GM06990 (cell line): ENCODE measurements around the gene MRGPRG.

Source experiments
- DNase-seq: peaks from one replicate; pipeline ENCODE4 v3.0.0-alpha.2; 2011; ENCODE audit not compliant: insufficient read length; ENCODE audit errors: extremely low read depth
- H3K27me3 ChIP-seq: replicated peaks from 2 replicates; pipeline ENCODE4 v1.6.0; 2011; ENCODE audit warnings: low read length; ENCODE audit not compliant: control insufficient read depth, insufficient read depth
- H3K36me3 ChIP-seq: 2 replicates; pipeline ENCODE4 v1.5.1; 2011; ENCODE audit warnings: low read length; ENCODE audit not compliant: control insufficient read depth, insufficient read depth
- H3K4me3 ChIP-seq: replicated peaks from 2 replicates; pipeline ENCODE4 v1.5.1; 2011; ENCODE audit warnings: low read depth, mild to moderate bottlenecking, control low read depth, low read length
- TF ChIP-seq, protein P1 (sequence below): IDR thresholded peaks from 2 replicates; pipeline ENCODE4 v1.5.1; 2011; ENCODE audit warnings: low read length, control low read depth, mild to moderate bottlenecking, inconsistent platforms; ENCODE audit not compliant: insufficient read depth, poor library complexity, severe bottlenecking

MRGPRG gene

DNA sequence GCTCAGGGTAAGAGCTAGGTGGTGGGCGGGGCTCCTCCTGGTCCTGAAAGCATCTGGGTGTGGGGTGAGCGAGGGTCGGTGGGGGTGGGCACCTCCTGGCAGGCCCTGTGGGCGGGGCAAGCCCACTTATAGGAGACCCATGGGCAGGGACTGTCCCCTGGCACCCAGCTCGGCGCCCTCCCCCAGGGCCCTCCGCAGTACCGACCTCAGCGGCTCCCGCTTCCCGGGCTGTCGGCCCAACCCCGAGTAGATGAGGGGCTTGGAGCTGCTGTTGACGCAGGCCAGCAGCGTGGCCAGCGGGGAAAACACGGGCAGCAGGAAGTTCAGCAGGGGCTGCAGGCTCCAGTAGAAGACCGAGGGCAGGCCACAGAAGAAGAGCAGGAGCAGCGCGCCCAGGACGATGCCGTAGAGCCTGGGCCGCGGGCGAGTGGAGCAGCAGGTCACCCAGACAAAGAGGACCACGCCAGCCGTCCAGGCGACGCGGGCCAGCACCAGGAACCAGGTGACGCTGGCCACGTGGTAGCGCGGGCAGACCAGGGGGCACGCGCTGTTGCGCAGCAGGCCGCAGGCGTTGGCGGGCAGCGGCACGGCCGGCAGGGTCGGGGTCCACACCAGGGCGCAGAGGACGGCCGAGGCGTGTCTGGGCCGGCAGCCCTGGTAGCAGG lies 663 bp downstream of the MRGPRG start:
- H3K4me3 ChIP-seq = no peak overlapping the region
- H3K27me3 ChIP-seq = no peaks in the 10 kb centered on the region; the same call in 1 of the 2 replicates
- H3K36me3 ChIP-seq = no peaks in the 10 kb centered on the region
- TF ChIP-seq, protein P1, sequence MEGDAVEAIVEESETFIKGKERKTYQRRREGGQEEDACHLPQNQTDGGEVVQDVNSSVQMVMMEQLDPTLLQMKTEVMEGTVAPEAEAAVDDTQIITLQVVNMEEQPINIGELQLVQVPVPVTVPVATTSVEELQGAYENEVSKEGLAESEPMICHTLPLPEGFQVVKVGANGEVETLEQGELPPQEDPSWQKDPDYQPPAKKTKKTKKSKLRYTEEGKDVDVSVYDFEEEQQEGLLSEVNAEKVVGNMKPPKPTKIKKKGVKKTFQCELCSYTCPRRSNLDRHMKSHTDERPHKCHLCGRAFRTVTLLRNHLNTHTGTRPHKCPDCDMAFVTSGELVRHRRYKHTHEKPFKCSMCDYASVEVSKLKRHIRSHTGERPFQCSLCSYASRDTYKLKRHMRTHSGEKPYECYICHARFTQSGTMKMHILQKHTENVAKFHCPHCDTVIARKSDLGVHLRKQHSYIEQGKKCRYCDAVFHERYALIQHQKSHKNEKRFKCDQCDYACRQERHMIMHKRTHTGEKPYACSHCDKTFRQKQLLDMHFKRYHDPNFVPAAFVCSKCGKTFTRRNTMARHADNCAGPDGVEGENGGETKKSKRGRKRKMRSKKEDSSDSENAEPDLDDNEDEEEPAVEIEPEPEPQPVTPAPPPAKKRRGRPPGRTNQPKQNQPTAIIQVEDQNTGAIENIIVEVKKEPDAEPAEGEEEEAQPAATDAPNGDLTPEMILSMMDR = no peak
- DNase-seq = no peak

DNA sequence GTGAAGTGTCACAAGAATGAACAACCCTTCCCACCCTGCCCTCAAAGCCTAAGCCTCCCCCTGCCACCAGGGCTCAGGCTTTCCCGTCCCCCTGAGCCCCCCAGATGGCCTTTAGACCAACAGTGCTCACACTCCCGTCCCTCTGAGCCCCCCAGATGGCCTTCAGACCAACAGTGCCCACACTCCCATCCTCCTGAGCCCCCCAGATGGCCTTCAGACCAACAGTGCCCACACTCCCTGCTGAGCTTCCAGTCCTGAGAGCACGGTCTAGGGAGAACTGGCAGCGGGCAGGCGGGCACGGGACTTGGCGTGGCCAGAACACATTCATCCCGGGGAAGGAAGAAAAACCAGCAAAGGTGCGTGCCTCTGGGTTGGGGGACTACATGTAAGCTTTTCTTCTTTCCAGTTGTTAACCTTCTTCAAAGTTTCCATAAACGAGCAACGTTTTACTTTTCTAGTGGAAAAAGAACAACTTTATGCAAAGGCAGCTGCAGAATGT lies 2.5 kb downstream of the MRGPRG start:
- DNase-seq = no peak
- TF ChIP-seq, protein P1 = no peak
- Histone ChIP-seq H3K36me3 (no peaks in the 10 kb centered on the region), H3K27me3 (no peaks in the 10 kb centered on the region; the same call in 1 of the 2 replicates), H3K4me3 (no peak overlapping the region)

DNA sequence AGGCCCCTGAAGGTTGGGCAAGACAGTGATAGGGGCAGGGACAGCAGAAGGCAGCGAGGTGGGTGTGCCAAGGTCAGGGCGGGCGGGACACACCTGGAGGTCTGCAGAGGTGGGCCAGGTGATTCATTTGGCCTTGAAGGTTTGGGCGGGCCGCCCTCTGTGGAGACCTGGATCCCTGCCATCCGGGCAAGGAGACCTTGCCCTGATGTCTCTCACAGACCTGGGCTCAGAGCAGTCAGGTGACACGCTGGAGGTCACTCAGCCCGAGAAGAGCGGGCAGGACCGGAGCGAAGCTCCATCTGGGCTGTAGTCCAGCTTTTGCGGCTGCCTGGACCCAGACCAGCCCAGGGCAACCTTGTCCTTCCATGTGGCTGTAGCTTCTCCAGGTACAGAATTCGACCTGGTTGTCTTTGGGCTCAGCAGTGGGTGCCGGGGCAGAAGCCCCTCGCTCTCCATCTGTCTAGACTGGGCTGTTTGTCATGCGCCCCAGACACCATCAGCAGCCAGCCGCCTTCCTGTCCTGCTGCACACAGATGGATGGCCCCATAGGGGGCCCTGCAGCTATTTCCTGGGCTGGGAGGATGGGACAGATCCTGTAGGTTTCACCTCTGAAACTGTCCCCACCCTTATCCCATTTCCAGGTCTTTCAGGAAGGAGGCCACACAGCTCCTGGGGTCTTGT lies 3.1 kb downstream of the MRGPRG start:
- DNase-seq = no peak
- TF ChIP-seq, protein P1 = no peak
- H3K4me3 ChIP-seq = no peak overlapping the region
- no peaks in the 10 kb centered on the region for H3K36me3 ChIP-seq
- H3K27me3 ChIP-seq = no peaks in the 10 kb centered on the region; the same call in 1 of the 2 replicates

- no peaks in the 10 kb centered on the region; the same call in 1 of the 2 replicates for H3K27me3 ChIP-seq
- H3K36me3 ChIP-seq = no peaks in the 10 kb centered on the region
- no peak for DNase-seq
- TF ChIP-seq, protein P1 = no peak
- H3K4me3 ChIP-seq = no peak overlapping the region
These were observed 4.3 kb downstream of the MRGPRG start for GRCh38 chr11:3214420-3214699.

GRCh38 chr11:3213659-3214419 lies 4.8 kb downstream of the MRGPRG start:
- TF ChIP-seq, protein P1 = no peak
- Histone ChIP-seq H3K27me3 (no peaks in the 10 kb centered on the region; the same call in 1 of the 2 replicates), H3K36me3 (no peaks in the 10 kb centered on the region), H3K4me3 (no peak overlapping the region)
- no peak for DNase-seq
